ENCODE results near the gene BTBD7. TPM values are rescaled to one million over a fixed set of nuclear protein-coding genes. Genes with fewer than 3 reads are reported as not detected.

BTBD7 gene
- total RNA-seq, 1 donor from 2014 or later = 53.2 TPM

GRCh38 chr14:93379831-93380230 is 47.0 kb upstream of the BTBD7 start:
- Histone ChIP-seq H3K4me2 (ENCODE audit: low read length) (no peak overlapping the region), H3K36me3 (ENCODE audit: insufficient read depth, low read length) (no peaks in the 10 kb centered on the region), H3K4me3 (ENCODE audit: insufficient read depth, low read depth, low read length) (no peak overlapping the region), H3K9me3 (ENCODE audit: insufficient read depth, low read depth, low read length) (no peaks in the 10 kb centered on the region), H4K20me1 (ENCODE audit: insufficient read depth, low read length) (no peaks in the 10 kb centered on the region), H2AFZ (ENCODE audit: low read depth, low read length) (no peak overlapping the region), H3K79me2 (ENCODE audit: insufficient read depth, low read length) (no peaks in the 10 kb centered on the region), H3K9ac (ENCODE audit: low read length) (no peak overlapping the region), H3K27ac (ENCODE audit: low read depth, low read length) (no peak overlapping the region), H3K27me3 (ENCODE audit: insufficient read depth, low read length) (no peaks in the 10 kb centered on the region), H3K4me1 (ENCODE audit: insufficient read depth, low read length) (no peaks in the 10 kb centered on the region)
- Mint-ChIP-seq H3K36me3 (ENCODE audit: low read depth, unreplicated experiment) (no peaks in the 10 kb centered on the region), H3K9me3 (ENCODE audit: unreplicated experiment) (peaks cover 1% of the 10 kb centered on the region), H3K4me3 (ENCODE audit: unreplicated experiment) (no peak overlapping the region), H3K27ac (ENCODE audit: unreplicated experiment) (no peak overlapping the region), H3K4me1 (ENCODE audit: low read depth, unreplicated experiment) (peaks cover 3% of the 10 kb centered on the region), H3K27me3 (ENCODE audit: low read depth, unreplicated experiment) (no peaks in the 10 kb centered on the region)
- FAIRE-seq (no peak), DNase-seq (ENCODE audit: low read depth) (no peak)
- TF ChIP-seq EZH2 (IDR thresholded peaks at IDR 0.05; ENCODE audit: insufficient read depth, low read length) (no peak), CTCF (IDR thresholded peaks at IDR 0.05; ENCODE audit: insufficient read depth, low read depth, low read length) (no peak)

GRCh38 chr14:93375673-93376156 is 42.9 kb upstream of the BTBD7 start:
- no peak overlapping the region for H3K27ac Mint-ChIP-seq (ENCODE audit: unreplicated experiment)

More at GRCh38 chr14:93375673-93376156, 42.9 kb upstream of the BTBD7 start:
- Mint-ChIP-seq H3K4me1 (ENCODE audit: low read depth, unreplicated experiment) (no peaks in the 10 kb centered on the region), H3K27me3 (ENCODE audit: low read depth, unreplicated experiment) (no peaks in the 10 kb centered on the region), H3K9me3 (ENCODE audit: unreplicated experiment) (peaks cover 2% of the 10 kb centered on the region), H3K36me3 (ENCODE audit: low read depth, unreplicated experiment) (no peaks in the 10 kb centered on the region), H3K4me3 (ENCODE audit: unreplicated experiment) (no peak overlapping the region)
- H3K9me3 ChIP-seq (ENCODE audit: insufficient read depth, low read depth, low read length) = no peaks in the 10 kb centered on the region
- no peak overlapping the region for H2AFZ ChIP-seq (ENCODE audit: low read depth, low read length)
- H3K4me1 ChIP-seq (ENCODE audit: insufficient read depth, low read length) = no peaks in the 10 kb centered on the region
- no peak overlapping the region for H3K4me3 ChIP-seq (ENCODE audit: insufficient read depth, low read depth, low read length)
- H3K9ac ChIP-seq (ENCODE audit: low read length) = no peak overlapping the region
- no peaks in the 10 kb centered on the region for H4K20me1 ChIP-seq (ENCODE audit: insufficient read depth, low read length)
- TF ChIP-seq CTCF (IDR thresholded peaks at IDR 0.05; ENCODE audit: insufficient read depth, low read depth, low read length) = no peak
- no peak for TF ChIP-seq EZH2 (IDR thresholded peaks at IDR 0.05; ENCODE audit: insufficient read depth, low read length)
- H3K36me3 ChIP-seq (ENCODE audit: insufficient read depth, low read length) = no peaks in the 10 kb centered on the region
- no peak overlapping the region for H3K27ac ChIP-seq (ENCODE audit: low read depth, low read length)
- H3K79me2 ChIP-seq (ENCODE audit: insufficient read depth, low read length) = no peaks in the 10 kb centered on the region
- no peak overlapping the region for H3K4me2 ChIP-seq (ENCODE audit: low read length)
- DNase-seq (ENCODE audit: low read depth) (no peak), FAIRE-seq (no peak)
- H3K27me3 ChIP-seq (ENCODE audit: insufficient read depth, low read length) = no peaks in the 10 kb centered on the region

All from astrocyte (in vitro differentiated cells and primary cell).